HG03135 (cell line): ENCODE results near the gene RNF180.
"Not testable (repeated sequence)": the region's sequence is repeated elsewhere in the genome, so short reads cannot be mapped to it uniquely, and the experiment has no call there.

Experiments used
- ATAC-seq: cut with Tn5 transposase; IDR thresholded peaks from one replicate; pipeline ENCODE4 v1.9.1; 2021; ENCODE audit warnings: mild to moderate bottlenecking, moderate library complexity; ENCODE audit not compliant: unreplicated experiment

RNF180 gene

DNA sequence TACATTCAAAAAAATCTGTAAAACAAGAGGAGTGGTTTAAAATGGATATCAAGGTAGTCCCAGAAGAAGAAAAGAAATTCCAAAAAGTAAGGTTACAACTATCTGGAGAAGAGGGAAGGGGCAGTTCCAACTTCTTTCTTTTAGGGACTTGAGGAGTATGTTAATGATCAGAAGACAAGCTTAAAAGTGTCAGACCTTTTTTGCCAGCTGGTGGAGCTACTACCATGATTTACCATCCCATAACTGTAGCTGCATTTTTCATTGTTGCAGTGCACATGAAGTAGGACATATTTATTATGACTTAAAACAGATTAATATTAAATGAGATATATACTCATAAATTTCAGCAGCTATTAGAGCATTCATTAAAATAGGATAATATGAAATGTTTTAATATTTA lies 181.7 kb downstream of the RNF180 start:
- ATAC-seq: no peak

DNA sequence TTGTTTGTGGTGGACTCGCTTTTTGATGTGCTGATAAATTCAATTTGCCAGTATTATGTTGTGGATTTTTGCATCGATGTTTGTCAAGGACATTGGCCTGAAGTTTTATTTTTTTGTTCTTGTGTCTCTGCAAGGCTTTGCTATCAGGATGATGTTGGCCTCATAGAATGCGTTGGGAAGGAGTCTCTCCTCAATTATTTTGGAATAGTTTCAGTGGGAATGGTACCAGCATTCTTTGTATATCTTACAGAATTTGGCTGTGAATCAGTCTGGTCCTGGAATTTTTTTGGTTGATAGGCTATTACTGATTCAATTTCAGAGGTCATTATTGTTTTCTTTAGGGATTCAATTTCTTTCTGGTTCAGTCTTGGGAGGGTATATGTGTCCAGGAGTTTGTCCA lies 198.8 kb downstream of the RNF180 start:
- no peak for ATAC-seq

DNA sequence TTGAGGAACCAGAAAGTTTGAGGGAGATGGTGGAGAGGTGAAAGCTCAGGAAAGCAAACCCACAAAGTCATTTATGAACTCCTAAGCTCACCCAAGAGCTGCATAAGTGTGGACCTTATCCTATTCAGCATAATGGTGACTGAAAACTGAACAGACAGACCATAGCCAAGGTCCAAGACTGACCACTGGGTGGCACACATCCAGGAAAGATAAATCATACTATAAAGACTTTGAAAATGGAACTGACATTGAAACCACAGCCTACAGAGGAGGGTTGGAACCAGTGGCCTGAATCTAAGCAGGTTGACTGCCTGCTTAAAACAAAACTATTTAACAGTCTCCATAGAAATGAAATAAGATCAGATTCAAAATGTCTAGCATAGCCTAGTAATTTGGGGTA lies 219.1 kb downstream of the RNF180 start:
- peak; percentile 83 for ATAC-seq

DNA sequence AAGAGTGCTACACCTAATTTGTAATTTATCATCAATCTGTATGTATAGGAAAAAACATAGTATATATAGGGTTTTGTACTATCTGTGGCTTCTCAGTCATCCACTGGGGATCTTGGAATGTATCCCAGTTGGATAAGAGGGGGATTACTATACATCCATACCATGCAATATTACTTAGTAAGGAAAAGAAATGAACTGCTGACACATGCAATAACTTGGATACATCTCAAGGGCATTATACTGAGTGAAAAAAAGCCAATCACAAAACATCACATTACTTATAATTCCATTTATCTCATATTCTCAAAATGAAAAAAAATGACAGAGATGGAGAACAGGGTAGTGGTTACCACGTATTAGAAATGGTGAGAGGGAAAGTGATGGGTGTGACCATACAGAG lies 231.9 kb downstream of the RNF180 start:
- ATAC-seq: no peak

DNA sequence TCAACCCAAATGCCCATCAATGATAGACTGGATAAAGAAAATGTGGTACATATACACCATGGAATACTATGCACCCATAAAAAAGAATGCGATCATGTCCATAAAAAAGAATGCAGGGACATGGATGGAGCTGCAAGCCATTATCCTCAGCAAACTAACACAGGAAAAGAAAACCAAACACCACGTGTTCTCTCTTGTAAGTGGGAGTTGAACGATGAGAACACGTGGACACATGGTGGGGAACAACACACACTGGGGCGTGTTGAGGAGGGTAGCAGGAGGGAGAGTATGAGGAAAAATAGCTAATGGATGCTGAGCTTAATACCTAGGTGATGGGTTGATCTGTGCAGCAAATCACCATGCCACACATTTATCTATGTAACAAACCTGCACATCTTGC lies 233.1 kb downstream of the RNF180 start:
- ATAC-seq: not testable (repeated sequence)

DNA sequence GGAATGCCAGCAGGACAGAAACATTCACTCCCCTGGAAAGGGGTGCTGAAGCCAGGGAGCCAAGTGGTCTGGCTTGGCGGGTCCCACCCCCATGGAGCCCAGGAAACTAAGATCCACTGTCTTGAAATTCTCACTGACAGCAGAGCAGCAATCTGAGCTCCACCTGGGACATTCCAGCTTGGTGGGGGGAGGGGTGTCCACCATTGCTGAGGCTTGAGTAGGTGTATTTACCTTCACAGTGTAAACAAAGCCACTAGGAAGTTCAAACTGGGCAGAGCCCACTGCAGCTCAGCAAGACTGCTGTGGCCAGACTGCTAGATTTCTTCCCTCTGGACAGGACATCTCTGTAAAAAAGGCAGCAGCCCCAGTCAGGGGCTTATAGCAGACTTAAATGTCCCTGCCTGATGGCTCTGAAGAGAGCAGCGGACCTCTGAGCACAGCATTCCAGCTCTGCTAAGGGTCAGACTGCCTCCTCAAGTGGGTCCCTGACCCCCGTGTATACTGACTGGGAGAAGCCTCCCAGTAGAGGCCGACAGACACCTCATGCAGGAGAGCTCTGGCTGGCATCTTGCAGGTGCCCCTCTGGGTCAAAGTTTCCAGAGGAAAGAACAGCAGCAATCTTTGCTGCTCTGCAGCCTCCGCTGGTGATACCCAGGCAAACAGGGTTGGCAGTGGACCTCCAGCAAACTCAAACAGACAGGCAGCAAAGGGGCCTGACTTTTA lies 241.6 kb downstream of the RNF180 start:
- ATAC-seq: not testable (repeated sequence)

DNA sequence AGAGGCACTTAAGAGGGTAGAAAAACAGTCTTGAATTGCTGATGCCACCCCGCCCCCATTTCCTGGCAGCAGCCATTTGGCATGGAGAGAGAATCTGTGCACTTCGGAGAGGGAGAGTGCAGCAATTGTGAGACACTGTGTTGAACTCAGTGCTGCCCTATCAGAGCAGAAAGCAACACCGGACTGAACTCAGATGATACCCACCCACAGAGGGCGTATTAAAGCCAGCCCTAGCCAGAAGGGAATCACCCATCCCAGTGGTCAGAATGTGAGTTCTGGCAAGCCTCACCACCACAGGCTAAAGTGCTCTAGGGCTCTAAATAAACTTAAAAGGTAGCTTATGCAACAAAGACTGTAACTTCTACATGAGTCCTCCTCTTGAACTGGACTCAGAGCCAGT lies 251.7 kb downstream of the RNF180 start:
- no peak for ATAC-seq

DNA sequence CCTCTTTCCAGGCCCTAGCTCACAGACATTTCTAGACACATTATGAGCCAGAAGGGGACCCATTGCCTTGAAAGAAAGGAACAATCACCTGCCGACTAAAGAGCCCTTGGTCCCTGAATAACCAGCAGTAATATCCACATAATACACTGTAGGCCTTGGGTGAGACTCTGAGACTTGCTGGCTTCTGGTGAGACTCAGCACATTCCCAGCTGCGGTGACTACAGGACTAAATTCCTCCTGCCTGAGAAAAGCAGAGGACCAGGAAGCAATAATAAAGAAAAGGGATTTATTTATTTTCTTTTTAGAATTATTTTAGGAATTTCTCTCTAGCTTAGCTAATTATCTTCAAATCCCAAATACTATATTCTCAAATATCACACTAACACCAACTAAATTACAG lies 252.4 kb downstream of the RNF180 start:
- ATAC-seq: no peak
